PC-3 (cell line): ENCODE measurements around the gene SLC7A9. TPM values are rescaled to one million over a fixed set of nuclear protein-coding genes. Genes with fewer than 3 reads are reported as not detected.

Experiments used
- ATAC-seq: fragments of 200-7000 bp; cut with Tn5 transposase; 2 replicates; pipeline ENCODE4 v1.9.1; 2020; ENCODE audit warnings: mild to moderate bottlenecking, moderate library complexity
- BruUV-seq: library from RNA; stranded (reverse); fragments of 400-500 nt; replicated peaks from 2 replicates; lab custom pipeline; 2021; lab: Mats Ljungman, UMichigan
- CTCF ChIA-PET: fragments of 300-600 bp; sonication (Branson Sonifier 250); formaldehyde crosslinking; loops from one replicate; lab custom pipeline; 2022; ENCODE audit warnings: antibody characterized with exemption; lab: Charles Lee
- POLR2A ChIA-PET: fragments of 300-600 bp; sonication (Branson Sonifier 250); formaldehyde crosslinking; loops from one replicate; lab custom pipeline; 2022; ENCODE audit warnings: antibody characterized with exemption; ENCODE audit not compliant: unreplicated experiment; lab: Charles Lee
- DNase-seq: peaks from one replicate; pipeline ENCODE4 v3.0.0-alpha.2; 2015
- H2AFZ ChIP-seq: fragments of 300-600 bp; sonication (generic); 2 replicates; pipeline ENCODE4 v1.6.0; 2016; ENCODE audit warnings: antibody characterized with exemption, low read length
- H3F3A ChIP-seq: fragments of 300-600 bp; sonication (generic); one replicate; pipeline ENCODE4 v1.6.0; 2017; ENCODE audit warnings: antibody characterized with exemption, low read length, control low read depth, mild to moderate bottlenecking; ENCODE audit not compliant: unreplicated experiment
- H3K27ac ChIP-seq: fragments of 300-600 bp; sonication (generic); 2 replicates; pipeline ENCODE4 v1.5.1; 2016; ENCODE audit warnings: mild to moderate bottlenecking, low read length
- H3K27me3 ChIP-seq: fragments of 300-600 bp; sonication (generic); 2 replicates; pipeline ENCODE4 v1.6.1; 2016; ENCODE audit warnings: low read length, mixed read lengths
- H3K36me3 ChIP-seq: fragments of 300-600 bp; sonication (generic); 2 replicates; pipeline ENCODE4 v1.6.1; 2016; ENCODE audit warnings: low read depth, mixed run types, low read length, mixed read lengths
- H3K4me1 ChIP-seq: fragments of 300-600 bp; sonication (generic); 2 replicates; pipeline ENCODE4 v1.5.1; 2016; ENCODE audit warnings: low read length; ENCODE audit not compliant: insufficient read depth
- H3K4me2 ChIP-seq: fragments of 300-600 bp; sonication (generic); 2 replicates; pipeline ENCODE4 v1.6.0; 2016; ENCODE audit warnings: low read length
- H3K4me3 ChIP-seq: fragments of 300-600 bp; sonication (generic); 2 replicates; pipeline ENCODE4 v1.5.1; 2016; ENCODE audit warnings: mild to moderate bottlenecking, low read length, mixed read lengths
- H3K79me2 ChIP-seq: fragments of 300-600 bp; sonication (generic); 2 replicates; pipeline ENCODE4 v1.6.1; 2017; ENCODE audit warnings: low read length, mixed read lengths
- H3K9ac ChIP-seq: fragments of 300-600 bp; sonication (generic); 2 replicates; pipeline ENCODE4 v1.6.0; 2016; ENCODE audit warnings: mild to moderate bottlenecking, low read length
- H3K9me2 ChIP-seq: fragments of 300-600 bp; sonication (generic); replicated peaks from 2 replicates; pipeline ENCODE4 v1.6.1; 2016; ENCODE audit warnings: mixed run types, low read length, mixed read lengths
- H3K9me3 ChIP-seq: fragments of 300-600 bp; sonication (generic); 2 replicates; pipeline ENCODE4 v1.6.1; 2016; ENCODE audit warnings: low read length, mixed read lengths
- H4K20me1 ChIP-seq: fragments of 300-600 bp; sonication (generic); 2 replicates; pipeline ENCODE4 v1.6.1; 2016; ENCODE audit warnings: low read length, mixed read lengths
- EZH2 ChIP-seq: fragments of 300-600 bp; sonication (generic); IDR thresholded peaks from one replicate; pipeline ENCODE4 v1.6.1; 2017; ENCODE audit warnings: antibody characterized with exemption, mild to moderate bottlenecking, low read length; ENCODE audit not compliant: unreplicated experiment
- EZH2phosphoT487 ChIP-seq: fragments of 300-600 bp; sonication (generic); IDR thresholded peaks from 2 replicates; pipeline ENCODE4 v1.6.1; 2018; ENCODE audit warnings: mild to moderate bottlenecking, antibody characterized with exemption, low read length, borderline replicate concordance
- intact Hi-C: fragments of 100-400 bp; cut with micrococcal nuclease; formaldehyde crosslinking; loops from 2 replicates; pipeline ENCODE4 v1.9.0; 2023
- total RNA-seq: library from RNA; depleted of rRNA; stranded (reverse); fragments of >200 nt; gene quantifications from 2 replicates; pipeline ENCODE4 v1.2.3, GENCODE V29; 2014
- TF ChIP-seq, protein P1 (sequence below): fragments of 300-600 bp; sonication (generic); conservative IDR thresholded peaks from 2 replicates; pipeline ENCODE4 v1.5.1; 2017; ENCODE audit warnings: antibody characterized with exemption, low read depth, mild to moderate bottlenecking, low read length

The SLC7A9 gene
- total RNA-seq, 1 experiment from 2014 or later, result not detected

GRCh38 chr19:32859591-32859990 is 10.0 kb downstream of the SLC7A9 start:
- no peaks in the 10 kb centered on the region for H3K36me3 ChIP-seq
- POLR2A ChIA-PET, result no interaction called here
- H4K20me1 ChIP-seq, result no peaks in the 10 kb centered on the region
- no peaks in the 10 kb centered on the region for H3K27me3 ChIP-seq
- no peak overlapping the region for H3K9ac ChIP-seq
- TF ChIP-seq, protein P1, sequence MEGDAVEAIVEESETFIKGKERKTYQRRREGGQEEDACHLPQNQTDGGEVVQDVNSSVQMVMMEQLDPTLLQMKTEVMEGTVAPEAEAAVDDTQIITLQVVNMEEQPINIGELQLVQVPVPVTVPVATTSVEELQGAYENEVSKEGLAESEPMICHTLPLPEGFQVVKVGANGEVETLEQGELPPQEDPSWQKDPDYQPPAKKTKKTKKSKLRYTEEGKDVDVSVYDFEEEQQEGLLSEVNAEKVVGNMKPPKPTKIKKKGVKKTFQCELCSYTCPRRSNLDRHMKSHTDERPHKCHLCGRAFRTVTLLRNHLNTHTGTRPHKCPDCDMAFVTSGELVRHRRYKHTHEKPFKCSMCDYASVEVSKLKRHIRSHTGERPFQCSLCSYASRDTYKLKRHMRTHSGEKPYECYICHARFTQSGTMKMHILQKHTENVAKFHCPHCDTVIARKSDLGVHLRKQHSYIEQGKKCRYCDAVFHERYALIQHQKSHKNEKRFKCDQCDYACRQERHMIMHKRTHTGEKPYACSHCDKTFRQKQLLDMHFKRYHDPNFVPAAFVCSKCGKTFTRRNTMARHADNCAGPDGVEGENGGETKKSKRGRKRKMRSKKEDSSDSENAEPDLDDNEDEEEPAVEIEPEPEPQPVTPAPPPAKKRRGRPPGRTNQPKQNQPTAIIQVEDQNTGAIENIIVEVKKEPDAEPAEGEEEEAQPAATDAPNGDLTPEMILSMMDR, result no peak
- no peak for TF ChIP-seq EZH2
- TF ChIP-seq EZH2phosphoT487, result no peak
- H3K27ac ChIP-seq, result no peak overlapping the region
- H3K4me2 ChIP-seq, result no peak overlapping the region
- H2AFZ ChIP-seq, result no peak overlapping the region
- no peaks in the 10 kb centered on the region for H3K4me1 ChIP-seq
- no TSS peak for BruUV-seq
- H3K9me3 ChIP-seq, result no peaks in the 10 kb centered on the region
- H3K4me3 ChIP-seq, result no peak overlapping the region
- DNase-seq, result no peak
- ATAC-seq, result no peak
- no peaks in the 10 kb centered on the region for H3F3A ChIP-seq
- no peaks in the 10 kb centered on the region for H3K9me2 ChIP-seq
- H3K79me2 ChIP-seq, result no peaks in the 10 kb centered on the region
- CTCF ChIA-PET, result no interaction called here
- intact Hi-C loops, result no loop called here

DNA sequence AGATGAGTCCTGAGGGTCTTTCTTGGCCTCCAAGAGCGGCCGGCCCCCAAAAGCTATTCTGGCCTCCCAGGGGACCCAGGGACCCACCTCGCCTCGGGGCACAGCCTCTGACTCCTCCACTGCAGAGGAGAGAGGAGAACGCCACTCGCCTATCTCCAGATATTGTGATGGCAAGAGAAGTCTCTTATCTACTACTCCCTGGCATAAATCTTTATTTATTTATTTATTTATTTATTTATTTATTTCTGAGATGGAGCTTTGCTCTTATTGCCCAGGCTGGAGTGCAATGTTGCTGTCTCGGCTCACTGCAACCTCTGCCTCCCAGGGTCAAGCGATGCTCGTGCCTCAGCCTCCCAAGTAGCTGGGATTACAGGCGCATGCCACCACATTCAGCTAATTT is 11.0 kb downstream of the SLC7A9 start:
- no peak overlapping the region for H3K4me3 ChIP-seq
- intact Hi-C loops, result no loop called here
- no peaks in the 10 kb centered on the region for H3K9me3 ChIP-seq
- DNase-seq, result no peak
- H3K27me3 ChIP-seq, result no peaks in the 10 kb centered on the region
- no peak overlapping the region for H3K9ac ChIP-seq
- no peak overlapping the region for H3K27ac ChIP-seq
- H2AFZ ChIP-seq, result no peak overlapping the region
- no peak for ATAC-seq
- no peaks in the 10 kb centered on the region for H4K20me1 ChIP-seq
- POLR2A ChIA-PET, result no interaction called here
- no peaks in the 10 kb centered on the region for H3F3A ChIP-seq
- no peak overlapping the region for H3K4me2 ChIP-seq
- BruUV-seq, result no TSS peak
- H3K79me2 ChIP-seq, result no peaks in the 10 kb centered on the region
- no peak for TF ChIP-seq EZH2phosphoT487
- no peak for TF ChIP-seq EZH2
- TF ChIP-seq, protein P1, result no peak
- H3K4me1 ChIP-seq, result no peaks in the 10 kb centered on the region
- H3K36me3 ChIP-seq, result no peaks in the 10 kb centered on the region
- CTCF ChIA-PET, result no interaction called here
- H3K9me2 ChIP-seq, result no peaks in the 10 kb centered on the region

DNA sequence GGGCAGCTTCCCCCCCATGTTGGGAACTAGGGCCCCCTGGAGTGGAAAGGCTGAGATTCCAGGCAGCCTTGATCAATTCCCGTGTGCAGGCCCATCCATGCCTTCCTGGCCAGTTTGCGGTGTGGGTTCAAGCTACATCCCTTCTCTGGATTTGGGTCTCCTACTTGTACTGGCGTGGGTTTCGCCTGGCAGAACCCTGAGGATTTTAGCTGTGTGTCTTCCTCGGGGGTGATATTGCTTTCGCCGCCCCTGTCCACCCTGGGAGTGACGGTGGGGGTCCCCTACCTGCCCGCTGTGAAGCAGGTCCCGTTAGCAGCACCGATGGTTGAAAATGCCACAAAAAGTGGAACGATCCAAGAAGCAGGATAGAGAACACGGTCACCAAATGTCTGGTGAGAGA is 11.4 kb downstream of the SLC7A9 start:
- DNase-seq, result no peak
- no peaks in the 10 kb centered on the region for H3F3A ChIP-seq
- no peaks in the 10 kb centered on the region for H3K9me2 ChIP-seq
- POLR2A ChIA-PET, result no interaction called here
- no peaks in the 10 kb centered on the region for H4K20me1 ChIP-seq
- H3K9me3 ChIP-seq, result no peaks in the 10 kb centered on the region
- H3K4me3 ChIP-seq, result no peak overlapping the region
- no peak overlapping the region for H3K27ac ChIP-seq
- H3K4me2 ChIP-seq, result no peak overlapping the region
- intact Hi-C loops, result no loop called here
- ATAC-seq, result no peak
- no peaks in the 10 kb centered on the region for H3K79me2 ChIP-seq
- no peaks in the 10 kb centered on the region for H3K27me3 ChIP-seq
- CTCF ChIA-PET, result no interaction called here
- no peaks in the 10 kb centered on the region for H3K36me3 ChIP-seq
- H3K9ac ChIP-seq, result no peak overlapping the region
- BruUV-seq, result no TSS peak
- TF ChIP-seq, protein P1, result no peak
- TF ChIP-seq EZH2, result no peak
- no peak for TF ChIP-seq EZH2phosphoT487
- no peak overlapping the region for H2AFZ ChIP-seq
- no peaks in the 10 kb centered on the region for H3K4me1 ChIP-seq
